ENCODE measurements around the gene EXOC4.

The EXOC4 gene

GRCh38 chr7:133330085-133330484 lies 77.2 kb downstream of the EXOC4 start:
- no peak overlapping the region for H3K4me3 ChIP-seq (replicated peaks; ENCODE audit: low read depth, low read length)
- DNase-seq (ENCODE audit: extremely low read depth, insufficient read length): no peak
- no peak for TF ChIP-seq CTCF (IDR thresholded peaks at IDR 0.05; ENCODE audit: insufficient read depth, low read length, poor library complexity, severe bottlenecking)
- no peaks in the 10 kb centered on the region for H3K27me3 ChIP-seq (replicated peaks; ENCODE audit: control insufficient read depth, insufficient read depth, low read length)
- no peaks in the 10 kb centered on the region; the same call in 1 of the 2 replicates for H3K36me3 ChIP-seq (ENCODE audit: control insufficient read depth, insufficient read depth, low read length)

GRCh38 chr7:133331861-133332260 lies 79.0 kb downstream of the EXOC4 start:
- H3K27me3 ChIP-seq (replicated peaks; ENCODE audit: control insufficient read depth, insufficient read depth, low read length): no peaks in the 10 kb centered on the region
- no peak for TF ChIP-seq CTCF (IDR thresholded peaks at IDR 0.05; ENCODE audit: insufficient read depth, low read length, poor library complexity, severe bottlenecking)
- no peak overlapping the region for H3K4me3 ChIP-seq (replicated peaks; ENCODE audit: low read depth, low read length)
- no peak for DNase-seq (ENCODE audit: extremely low read depth, insufficient read length)
- no peaks in the 10 kb centered on the region; the same call in 1 of the 2 replicates for H3K36me3 ChIP-seq (ENCODE audit: control insufficient read depth, insufficient read depth, low read length)

GRCh38 chr7:133339772-133340171 lies 86.9 kb downstream of the EXOC4 start:
- Histone ChIP-seq H3K36me3 (ENCODE audit: control insufficient read depth, insufficient read depth, low read length) (no peaks in the 10 kb centered on the region), H3K27me3 (replicated peaks; ENCODE audit: control insufficient read depth, insufficient read depth, low read length) (no peaks in the 10 kb centered on the region), H3K4me3 (replicated peaks; ENCODE audit: low read depth, low read length) (no peak overlapping the region)
- DNase-seq (ENCODE audit: extremely low read depth, insufficient read length): no peak
- TF ChIP-seq CTCF (IDR thresholded peaks at IDR 0.05; ENCODE audit: insufficient read depth, low read length, poor library complexity, severe bottlenecking): no peak

GRCh38 chr7:133344275-133344674 lies 91.4 kb downstream of the EXOC4 start:
- H3K36me3 ChIP-seq (ENCODE audit: control insufficient read depth, insufficient read depth, low read length): no peaks in the 10 kb centered on the region
- no peak overlapping the region for H3K4me3 ChIP-seq (replicated peaks; ENCODE audit: low read depth, low read length)
- peak; percentile 39 for TF ChIP-seq CTCF (IDR thresholded peaks at IDR 0.05; ENCODE audit: insufficient read depth, low read length, poor library complexity, severe bottlenecking)
- no peaks in the 10 kb centered on the region for H3K27me3 ChIP-seq (replicated peaks; ENCODE audit: control insufficient read depth, insufficient read depth, low read length)
- no peak for DNase-seq (ENCODE audit: extremely low read depth, insufficient read length)

- Histone ChIP-seq H3K36me3 (ENCODE audit: control insufficient read depth, insufficient read depth, low read length) (no peaks in the 10 kb centered on the region), H3K4me3 (replicated peaks; ENCODE audit: low read depth, low read length) (no peak overlapping the region), H3K27me3 (replicated peaks; ENCODE audit: control insufficient read depth, insufficient read depth, low read length) (no peaks in the 10 kb centered on the region)
- TF ChIP-seq CTCF (IDR thresholded peaks at IDR 0.05; ENCODE audit: insufficient read depth, low read length, poor library complexity, severe bottlenecking): no peak
- no peak for DNase-seq (ENCODE audit: extremely low read depth, insufficient read length)
These were observed 93.0 kb downstream of the EXOC4 start for GRCh38 chr7:133345690-133346421.

All from GM06990 (cell line).